ENCODE measurements around the gene ARL9.
A peak's percentile ranks its signal among the peaks of the same experiment; 100 is the strongest.

ARL9 gene, protein sequence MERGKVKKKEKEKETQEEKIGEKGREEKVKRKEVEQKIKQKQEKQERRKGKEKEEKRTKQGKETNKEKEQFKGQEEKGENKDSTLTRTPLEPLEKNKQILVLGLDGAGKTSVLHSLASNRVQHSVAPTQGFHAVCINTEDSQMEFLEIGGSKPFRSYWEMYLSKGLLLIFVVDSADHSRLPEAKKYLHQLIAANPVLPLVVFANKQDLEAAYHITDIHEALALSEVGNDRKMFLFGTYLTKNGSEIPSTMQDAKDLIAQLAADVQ

DNA sequence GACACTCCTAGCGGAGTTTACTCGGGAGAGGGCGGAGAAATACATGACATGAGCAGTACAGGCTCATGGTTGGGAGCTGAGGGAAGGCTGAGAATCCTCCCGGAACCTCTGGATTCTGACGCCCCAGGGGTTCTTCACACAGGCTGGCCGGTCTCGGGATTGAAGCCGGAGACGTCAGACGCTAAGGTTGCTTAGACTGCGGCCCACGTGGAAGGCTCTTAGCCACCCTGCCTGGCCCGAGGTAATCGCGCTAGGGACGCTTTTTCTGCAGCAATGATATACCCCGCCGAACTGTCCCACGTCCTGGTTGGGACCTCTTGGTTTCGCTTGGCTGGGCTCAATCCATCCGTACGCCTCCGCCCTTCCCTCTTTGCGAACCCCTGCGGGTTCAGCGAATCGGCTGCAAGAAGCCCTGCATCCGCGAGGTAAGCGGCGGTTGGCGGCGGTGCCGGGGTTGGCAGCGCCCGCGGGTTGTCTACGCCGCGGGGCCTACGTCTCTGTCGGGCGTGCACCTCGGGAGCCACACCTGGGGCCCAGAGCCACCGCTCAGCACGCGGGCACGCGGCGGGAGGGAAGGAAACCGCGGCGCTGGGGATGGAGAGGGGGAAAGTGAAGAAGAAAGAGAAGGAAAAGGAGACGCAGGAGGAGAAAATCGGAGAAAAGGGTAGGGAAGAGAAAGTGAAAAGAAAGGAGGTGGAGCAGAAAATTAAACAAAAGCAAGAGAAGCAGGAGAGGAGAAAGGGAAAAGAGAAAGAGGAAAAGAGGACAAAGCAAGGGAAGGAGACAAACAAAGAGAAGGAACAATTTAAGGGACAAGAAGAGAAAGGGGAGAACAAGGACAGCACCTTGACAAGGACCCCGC is at the start of gene ARL9:
Gene ARL9 (plus strand): TSS at position 523 of the 862 bp plus-strand sequence. CDS start 72 bp downstream, at position 595.
- peak; percentile 29 for ATAC-seq
- no peak for TF ChIP-seq ZNF565 (CRISPR knock-in tag; conservative IDR thresholded peaks at IDR 0.05; ENCODE audit: low read depth)

DNA sequence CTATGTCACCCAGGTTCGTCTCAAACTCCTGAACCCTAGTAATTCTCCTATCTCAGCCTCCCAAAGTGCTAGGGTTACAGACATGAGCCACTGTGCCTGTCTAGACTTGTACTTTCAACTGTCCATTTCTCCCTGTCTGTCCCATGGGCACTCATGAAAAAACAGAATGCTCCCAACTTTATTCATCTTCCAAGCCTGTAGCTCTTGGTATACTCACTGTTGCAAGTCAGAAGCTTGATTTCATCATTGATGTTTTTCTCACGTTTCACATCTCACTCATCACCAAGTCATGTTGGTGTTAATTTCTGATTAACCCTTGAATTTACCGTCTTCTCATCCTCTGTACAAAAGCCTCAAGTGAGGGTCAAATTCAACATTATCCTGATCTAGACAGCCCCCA is 45.5 kb upstream of the ARL9 start:
- ATAC-seq, result no peak
- TF ChIP-seq, protein P1, sequence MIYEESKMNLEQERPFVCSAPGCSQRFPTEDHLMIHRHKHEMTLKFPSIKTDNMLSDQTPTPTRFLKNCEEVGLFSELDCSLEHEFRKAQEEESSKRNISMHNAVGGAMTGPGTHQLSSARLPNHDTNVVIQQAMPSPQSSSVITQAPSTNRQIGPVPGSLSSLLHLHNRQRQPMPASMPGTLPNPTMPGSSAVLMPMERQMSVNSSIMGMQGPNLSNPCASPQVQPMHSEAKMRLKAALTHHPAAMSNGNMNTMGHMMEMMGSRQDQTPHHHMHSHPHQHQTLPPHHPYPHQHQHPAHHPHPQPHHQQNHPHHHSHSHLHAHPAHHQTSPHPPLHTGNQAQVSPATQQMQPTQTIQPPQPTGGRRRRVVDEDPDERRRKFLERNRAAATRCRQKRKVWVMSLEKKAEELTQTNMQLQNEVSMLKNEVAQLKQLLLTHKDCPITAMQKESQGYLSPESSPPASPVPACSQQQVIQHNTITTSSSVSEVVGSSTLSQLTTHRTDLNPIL (CRISPR knock-in tag; IDR thresholded peaks at IDR 0.05; ENCODE audit: low read depth), result no peak
- TF ChIP-seq RARB (CRISPR knock-in tag; IDR thresholded peaks at IDR 0.05), result no peak
- TF ChIP-seq TOX (CRISPR knock-in tag; IDR thresholded peaks at IDR 0.05; ENCODE audit: borderline replicate concordance), result no peak
- TF ChIP-seq SNAI2 (CRISPR knock-in tag; IDR thresholded peaks at IDR 0.05), result no peak
- TF ChIP-seq, protein P2, sequence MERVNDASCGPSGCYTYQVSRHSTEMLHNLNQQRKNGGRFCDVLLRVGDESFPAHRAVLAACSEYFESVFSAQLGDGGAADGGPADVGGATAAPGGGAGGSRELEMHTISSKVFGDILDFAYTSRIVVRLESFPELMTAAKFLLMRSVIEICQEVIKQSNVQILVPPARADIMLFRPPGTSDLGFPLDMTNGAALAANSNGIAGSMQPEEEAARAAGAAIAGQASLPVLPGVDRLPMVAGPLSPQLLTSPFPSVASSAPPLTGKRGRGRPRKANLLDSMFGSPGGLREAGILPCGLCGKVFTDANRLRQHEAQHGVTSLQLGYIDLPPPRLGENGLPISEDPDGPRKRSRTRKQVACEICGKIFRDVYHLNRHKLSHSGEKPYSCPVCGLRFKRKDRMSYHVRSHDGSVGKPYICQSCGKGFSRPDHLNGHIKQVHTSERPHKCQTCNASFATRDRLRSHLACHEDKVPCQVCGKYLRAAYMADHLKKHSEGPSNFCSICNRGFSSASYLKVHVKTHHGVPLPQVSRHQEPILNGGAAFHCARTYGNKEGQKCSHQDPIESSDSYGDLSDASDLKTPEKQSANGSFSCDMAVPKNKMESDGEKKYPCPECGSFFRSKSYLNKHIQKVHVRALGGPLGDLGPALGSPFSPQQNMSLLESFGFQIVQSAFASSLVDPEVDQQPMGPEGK (CRISPR knock-in tag; IDR thresholded peaks at IDR 0.05; ENCODE audit: borderline replicate concordance), result no peak
- TF ChIP-seq GLIS3 (CRISPR knock-in tag; IDR thresholded peaks at IDR 0.05), result no peak
- no peak for TF ChIP-seq CSDC2 (CRISPR knock-in tag; IDR thresholded peaks at IDR 0.05)
- TF ChIP-seq ZNF70 (CRISPR knock-in tag; IDR thresholded peaks at IDR 0.05), result no peak
- TF ChIP-seq, protein P3, sequence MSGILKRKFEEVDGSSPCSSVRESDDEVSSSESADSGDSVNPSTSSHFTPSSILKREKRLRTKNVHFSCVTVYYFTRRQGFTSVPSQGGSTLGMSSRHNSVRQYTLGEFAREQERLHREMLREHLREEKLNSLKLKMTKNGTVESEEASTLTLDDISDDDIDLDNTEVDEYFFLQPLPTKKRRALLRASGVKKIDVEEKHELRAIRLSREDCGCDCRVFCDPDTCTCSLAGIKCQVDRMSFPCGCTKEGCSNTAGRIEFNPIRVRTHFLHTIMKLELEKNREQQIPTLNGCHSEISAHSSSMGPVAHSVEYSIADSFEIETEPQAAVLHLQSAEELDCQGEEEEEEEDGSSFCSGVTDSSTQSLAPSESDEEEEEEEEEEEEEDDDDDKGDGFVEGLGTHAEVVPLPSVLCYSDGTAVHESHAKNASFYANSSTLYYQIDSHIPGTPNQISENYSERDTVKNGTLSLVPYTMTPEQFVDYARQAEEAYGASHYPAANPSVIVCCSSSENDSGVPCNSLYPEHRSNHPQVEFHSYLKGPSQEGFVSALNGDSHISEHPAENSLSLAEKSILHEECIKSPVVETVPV (CRISPR knock-in tag; IDR thresholded peaks at IDR 0.05), result no peak
- TF ChIP-seq ZFP3 (CRISPR knock-in tag; IDR thresholded peaks at IDR 0.05), result no peak
- TF ChIP-seq PPARA (CRISPR knock-in tag; IDR thresholded peaks at IDR 0.05; ENCODE audit: borderline replicate concordance), result no peak
- TF ChIP-seq ZFP30 (CRISPR knock-in tag; IDR thresholded peaks at IDR 0.05), result no peak
- TF ChIP-seq BACH2 (CRISPR knock-in tag; IDR thresholded peaks at IDR 0.05; ENCODE audit: borderline replicate concordance), result no peak
- TF ChIP-seq ZNF565 (CRISPR knock-in tag; conservative IDR thresholded peaks at IDR 0.05; ENCODE audit: low read depth), result no peak
- no peak for TF ChIP-seq ARNTL (CRISPR knock-in tag; IDR thresholded peaks at IDR 0.05; ENCODE audit: borderline replicate concordance, low read depth)

DNA sequence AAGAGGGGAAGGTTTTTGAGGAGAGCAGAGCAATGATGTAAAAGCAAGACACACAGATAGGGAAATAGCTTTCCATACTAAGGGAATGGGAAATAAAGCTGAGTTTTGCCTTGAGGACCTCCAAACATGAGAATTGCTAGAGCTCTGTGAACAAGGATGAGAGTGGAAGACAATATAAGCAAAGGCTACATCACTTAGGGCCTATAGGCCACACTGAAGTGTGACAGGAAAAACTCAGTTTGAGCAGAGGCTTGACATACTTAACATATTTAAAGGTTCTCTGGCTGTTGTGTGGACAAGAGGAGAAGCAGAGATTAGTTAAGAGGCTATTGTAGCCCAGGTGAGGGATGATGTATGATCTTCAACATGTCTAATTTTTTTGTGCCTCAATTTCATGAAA is 43.4 kb upstream of the ARL9 start:
- no peak for TF ChIP-seq ZFP30 (CRISPR knock-in tag; IDR thresholded peaks at IDR 0.05)
- TF ChIP-seq, protein P3 (CRISPR knock-in tag; IDR thresholded peaks at IDR 0.05), result no peak
- no peak for TF ChIP-seq TOX (CRISPR knock-in tag; IDR thresholded peaks at IDR 0.05; ENCODE audit: borderline replicate concordance)
- no peak for TF ChIP-seq GLIS3 (CRISPR knock-in tag; IDR thresholded peaks at IDR 0.05)
- TF ChIP-seq, protein P4, sequence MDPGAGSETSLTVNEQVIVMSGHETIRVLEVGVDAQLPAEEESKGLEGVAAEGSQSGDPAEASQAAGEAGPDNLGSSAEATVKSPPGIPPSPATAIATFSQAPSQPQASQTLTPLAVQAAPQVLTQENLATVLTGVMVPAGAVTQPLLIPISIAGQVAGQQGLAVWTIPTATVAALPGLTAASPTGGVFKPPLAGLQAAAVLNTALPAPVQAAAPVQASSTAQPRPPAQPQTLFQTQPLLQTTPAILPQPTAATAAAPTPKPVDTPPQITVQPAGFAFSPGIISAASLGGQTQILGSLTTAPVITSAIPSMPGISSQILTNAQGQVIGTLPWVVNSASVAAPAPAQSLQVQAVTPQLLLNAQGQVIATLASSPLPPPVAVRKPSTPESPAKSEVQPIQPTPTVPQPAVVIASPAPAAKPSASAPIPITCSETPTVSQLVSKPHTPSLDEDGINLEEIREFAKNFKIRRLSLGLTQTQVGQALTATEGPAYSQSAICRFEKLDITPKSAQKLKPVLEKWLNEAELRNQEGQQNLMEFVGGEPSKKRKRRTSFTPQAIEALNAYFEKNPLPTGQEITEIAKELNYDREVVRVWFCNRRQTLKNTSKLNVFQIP (CRISPR knock-in tag; IDR thresholded peaks at IDR 0.05; ENCODE audit: borderline replicate concordance, low read depth), result no peak
- TF ChIP-seq ZC3H10 (CRISPR knock-in tag; IDR thresholded peaks at IDR 0.05), result no peak
- no peak for TF ChIP-seq ESRRG (CRISPR knock-in tag; IDR thresholded peaks at IDR 0.05)
- no peak for TF ChIP-seq OSR1 (CRISPR knock-in tag; IDR thresholded peaks at IDR 0.05)
- no peak for TF ChIP-seq ZNF565 (CRISPR knock-in tag; conservative IDR thresholded peaks at IDR 0.05; ENCODE audit: low read depth)
- TF ChIP-seq PPARA (CRISPR knock-in tag; IDR thresholded peaks at IDR 0.05; ENCODE audit: borderline replicate concordance), result no peak
- TF ChIP-seq CSDC2 (CRISPR knock-in tag; IDR thresholded peaks at IDR 0.05), result no peak
- TF ChIP-seq, protein P1 (CRISPR knock-in tag; IDR thresholded peaks at IDR 0.05; ENCODE audit: low read depth), result no peak
- ATAC-seq, result no peak

All from SK-N-SH treated with all-trans-retinoic acid at 6 μM for 48 hours (cell line).